C4-2B (cell line): ENCODE measurements around the gene IFNA16.
A peak's percentile ranks its signal among the peaks of the same experiment; 100 is the strongest.
"Not testable (repeated sequence)": the region's sequence is repeated elsewhere in the genome, so short reads cannot be mapped to it uniquely, and the experiment has no call there.

Experiments
- H3K27ac ChIP-seq: fragments of 450-650 bp; 2 replicates; pipeline ENCODE4 v1.5.1; 2017
- CTCF ChIP-seq: fragments of 450-650 bp; conservative IDR thresholded peaks from 2 replicates; pipeline ENCODE4 v1.5.1; 2017; ENCODE audit warnings: mild to moderate bottlenecking
- ZFX ChIP-seq: fragments of 450-650 bp; IDR thresholded peaks from 2 replicates; pipeline ENCODE4 v1.6.1; 2017

The IFNA16 gene

GRCh38 chr9:21239911-21240310 is 22.8 kb upstream of the IFNA16 start, which contains the start of gene IFNA14:
Gene IFNA14 (minus strand): TSS chr9:21240005. CDS start chr9:21239935, 70 bp downstream.
- no peak within 1 kb of the TSS for H3K27ac ChIP-seq
- TF ChIP-seq ZFX (no peak), CTCF (no peak)

- H3K27ac ChIP-seq: not testable (repeated sequence)
These were observed 19.2 kb upstream of the IFNA16 start for GRCh38 chr9:21236360-21236714.

GRCh38 chr9:21235468-21236359 is 18.6 kb upstream of the IFNA16 start:
- TF ChIP-seq CTCF: peak; percentile 77
- not testable (repeated sequence) for H3K27ac ChIP-seq

- H3K27ac ChIP-seq: no peak overlapping the region
- no peak for TF ChIP-seq ZFX
- TF ChIP-seq CTCF: no peak
These were observed 17.1 kb upstream of the IFNA16 start for GRCh38 chr9:21234153-21234687.

GRCh38 chr9:21233258-21233657 is 16.1 kb upstream of the IFNA16 start:
- no peak overlapping the region for H3K27ac ChIP-seq
- TF ChIP-seq CTCF (no peak), ZFX (no peak)

GRCh38 chr9:21228122-21228521 is 11.0 kb upstream of the IFNA16 start, which contains the start of gene IFNA17:
Gene IFNA17 (minus strand): TSS chr9:21228222. CDS start chr9:21228173, 49 bp downstream.
- no peak within 1 kb of the TSS for H3K27ac ChIP-seq
- no peak for TF ChIP-seq ZFX
- no peak for TF ChIP-seq CTCF

- TF ChIP-seq CTCF: peak; percentile 39; the same call in 1 of the 2 replicates
- not testable (repeated sequence) for H3K27ac ChIP-seq
These were observed 3.4 kb downstream of the IFNA16 start for GRCh38 chr9:21213411-21214326.

GRCh38 chr9:21212160-21212559 is 5.0 kb downstream of the IFNA16 start:
- H3K27ac ChIP-seq: not testable (repeated sequence)

- not testable (repeated sequence) for H3K27ac ChIP-seq
These were observed 6.3 kb downstream of the IFNA16 start for GRCh38 chr9:21210782-21211181.
